HG03159 (cell line): ENCODE results near the gene TM9SF4.
"Not testable (repeated sequence)": the region's sequence is repeated elsewhere in the genome, so short reads cannot be mapped to it uniquely, and the experiment has no call there.

Source experiments
- ATAC-seq: cut with Tn5 transposase; IDR thresholded peaks from one replicate; pipeline ENCODE4 v1.9.1; 2021; ENCODE audit warnings: mild to moderate bottlenecking, moderate library complexity; ENCODE audit not compliant: unreplicated experiment

The TM9SF4 gene

GRCh38 chr20:32089637-32090362 is 19.7 kb upstream of the TM9SF4 start:
- no peak for ATAC-seq

- no peak for ATAC-seq
Measured at GRCh38 chr20:32091888-32092346, 17.6 kb upstream of the TM9SF4 start.

- ATAC-seq = no peak
Measured at GRCh38 chr20:32098786-32099185, 10.7 kb upstream of the TM9SF4 start.

GRCh38 chr20:32108814-32109391 is 611 bp upstream of the TM9SF4 start:
- no peak for ATAC-seq

- peak; percentile 13 for ATAC-seq
Measured at GRCh38 chr20:32110173-32110704, 725 bp downstream of the TM9SF4 start.

GRCh38 chr20:32110727-32111126 is 1.2 kb downstream of the TM9SF4 start:
- no peak for ATAC-seq

- no peak for ATAC-seq
Measured at GRCh38 chr20:32111156-32111686, 1.7 kb downstream of the TM9SF4 start.

- no peak for ATAC-seq
Measured at GRCh38 chr20:32111753-32112152, 2.2 kb downstream of the TM9SF4 start.

- no peak for ATAC-seq
Measured at GRCh38 chr20:32112841-32113240, 3.3 kb downstream of the TM9SF4 start.

- no peak for ATAC-seq
Measured at GRCh38 chr20:32113591-32114260, 4.2 kb downstream of the TM9SF4 start.

- no peak for ATAC-seq
Measured at GRCh38 chr20:32114305-32114960, 4.9 kb downstream of the TM9SF4 start.

GRCh38 chr20:32115211-32115767 is 5.8 kb downstream of the TM9SF4 start:
- no peak for ATAC-seq

GRCh38 chr20:32116079-32116521 is 6.6 kb downstream of the TM9SF4 start:
- ATAC-seq = no peak

- ATAC-seq = not testable (repeated sequence)
Measured at GRCh38 chr20:32116796-32117195, 7.3 kb downstream of the TM9SF4 start.

GRCh38 chr20:32118427-32118826 is 8.9 kb downstream of the TM9SF4 start:
- ATAC-seq = not testable (repeated sequence)

- no peak for ATAC-seq
Measured at GRCh38 chr20:32119734-32120133, 10.2 kb downstream of the TM9SF4 start.

- ATAC-seq = not testable (repeated sequence)
Measured at GRCh38 chr20:32121908-32122307, 12.4 kb downstream of the TM9SF4 start.

GRCh38 chr20:32123088-32123487 is 13.6 kb downstream of the TM9SF4 start:
- no peak for ATAC-seq

GRCh38 chr20:32124916-32125454 is 15.5 kb downstream of the TM9SF4 start:
- ATAC-seq = no peak

- no peak for ATAC-seq
Measured at GRCh38 chr20:32125506-32125905, 16.0 kb downstream of the TM9SF4 start.
